ENCODE results near the gene GNG7.

- TF ChIP-seq, protein P1, sequence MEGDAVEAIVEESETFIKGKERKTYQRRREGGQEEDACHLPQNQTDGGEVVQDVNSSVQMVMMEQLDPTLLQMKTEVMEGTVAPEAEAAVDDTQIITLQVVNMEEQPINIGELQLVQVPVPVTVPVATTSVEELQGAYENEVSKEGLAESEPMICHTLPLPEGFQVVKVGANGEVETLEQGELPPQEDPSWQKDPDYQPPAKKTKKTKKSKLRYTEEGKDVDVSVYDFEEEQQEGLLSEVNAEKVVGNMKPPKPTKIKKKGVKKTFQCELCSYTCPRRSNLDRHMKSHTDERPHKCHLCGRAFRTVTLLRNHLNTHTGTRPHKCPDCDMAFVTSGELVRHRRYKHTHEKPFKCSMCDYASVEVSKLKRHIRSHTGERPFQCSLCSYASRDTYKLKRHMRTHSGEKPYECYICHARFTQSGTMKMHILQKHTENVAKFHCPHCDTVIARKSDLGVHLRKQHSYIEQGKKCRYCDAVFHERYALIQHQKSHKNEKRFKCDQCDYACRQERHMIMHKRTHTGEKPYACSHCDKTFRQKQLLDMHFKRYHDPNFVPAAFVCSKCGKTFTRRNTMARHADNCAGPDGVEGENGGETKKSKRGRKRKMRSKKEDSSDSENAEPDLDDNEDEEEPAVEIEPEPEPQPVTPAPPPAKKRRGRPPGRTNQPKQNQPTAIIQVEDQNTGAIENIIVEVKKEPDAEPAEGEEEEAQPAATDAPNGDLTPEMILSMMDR (optimal IDR thresholded peaks at IDR 0.05 in 1 of 3, IDR thresholded peaks at IDR 0.05 in 1 of 3, conservative IDR thresholded peaks at IDR 0.05 in 1 of 3; ENCODE audit: extremely low read depth in 1 of 3, insufficient read depth in 2 of 3, low read length in 3 of 3) = no peak
- no peak for TF ChIP-seq EZH2 (IDR thresholded peaks at IDR 0.05; ENCODE audit: low read length)
Measured at GRCh38 chr19:2487842-2488241, 214.7 kb downstream of the GNG7 start.
